Measurements from ENCODE around the gene TBC1D1.

The TBC1D1 gene

DNA sequence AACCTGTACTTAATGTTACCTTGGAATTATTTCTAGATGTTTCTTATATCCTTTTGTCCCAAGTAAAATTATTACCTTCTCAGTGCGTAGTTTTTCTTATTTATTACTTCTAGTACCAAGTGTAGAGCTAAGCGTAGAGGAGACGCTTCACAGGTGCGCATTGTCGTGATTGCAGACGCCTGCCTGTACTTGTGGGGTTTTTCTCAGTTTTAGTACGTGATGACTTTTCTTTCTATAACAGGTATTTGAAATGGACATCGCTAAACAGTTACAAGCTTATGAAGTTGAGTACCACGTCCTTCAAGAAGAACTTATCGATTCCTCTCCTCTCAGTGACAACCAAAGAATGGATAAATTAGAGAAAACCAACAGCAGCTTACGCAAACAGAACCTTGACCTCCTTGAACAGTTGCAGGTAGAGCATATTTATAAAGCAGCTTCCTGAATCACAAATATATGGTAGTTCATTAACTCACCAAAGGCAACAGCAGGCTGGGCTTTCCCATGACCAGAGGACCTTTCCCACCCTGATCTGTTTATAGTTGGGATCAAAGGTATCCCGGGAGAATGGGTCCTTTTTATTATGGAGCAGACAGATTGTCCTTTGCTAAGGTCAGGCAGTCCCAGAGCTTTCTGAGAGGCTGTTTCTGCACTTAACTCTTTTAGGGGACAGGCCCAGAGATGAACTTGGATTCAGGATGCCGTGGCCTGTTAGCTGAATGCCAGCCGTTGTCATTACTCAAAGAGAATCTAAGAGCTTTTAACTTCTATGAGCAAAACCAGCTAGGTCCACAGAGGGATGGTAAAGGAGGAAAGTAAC is 242.2 kb downstream of the TBC1D1 start:
- no peak for DNase-seq

DNA sequence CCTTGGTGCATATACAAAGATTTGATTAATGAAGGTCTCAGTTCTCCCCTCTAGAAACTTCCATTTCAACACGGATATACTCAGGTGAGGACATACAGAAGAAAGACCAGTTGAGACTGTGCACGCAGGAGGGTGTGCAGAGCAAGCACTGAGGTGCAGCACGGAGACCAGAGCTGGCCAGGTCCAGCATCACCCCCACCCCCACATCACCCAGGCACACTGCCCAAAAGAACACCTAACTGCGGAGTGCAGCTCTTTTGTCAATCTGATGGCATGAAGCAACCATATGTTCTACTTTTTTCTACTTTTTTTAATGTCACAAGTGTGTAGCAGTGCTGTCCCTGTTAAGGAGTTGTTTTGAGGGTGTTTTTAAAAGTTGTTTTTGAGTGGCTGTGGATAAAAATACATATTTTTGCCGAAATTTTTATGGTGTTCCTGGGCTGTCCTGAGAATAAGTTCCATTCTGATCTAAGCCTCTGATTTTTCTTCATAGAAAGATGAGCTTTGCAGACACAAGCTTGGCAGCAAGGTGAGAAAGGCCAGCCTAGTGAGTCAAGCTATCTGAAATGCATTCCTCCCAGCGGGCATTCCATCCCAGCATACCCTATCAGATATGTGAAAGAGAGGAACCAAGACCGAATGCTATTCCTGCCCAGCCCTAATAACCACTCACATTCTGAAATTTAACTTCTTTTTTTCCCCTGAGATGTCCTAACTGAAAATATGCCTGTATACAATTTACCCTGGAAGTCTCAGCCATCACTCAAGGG is 243.0 kb downstream of the TBC1D1 start:
- DNase-seq, result no peak

DNA sequence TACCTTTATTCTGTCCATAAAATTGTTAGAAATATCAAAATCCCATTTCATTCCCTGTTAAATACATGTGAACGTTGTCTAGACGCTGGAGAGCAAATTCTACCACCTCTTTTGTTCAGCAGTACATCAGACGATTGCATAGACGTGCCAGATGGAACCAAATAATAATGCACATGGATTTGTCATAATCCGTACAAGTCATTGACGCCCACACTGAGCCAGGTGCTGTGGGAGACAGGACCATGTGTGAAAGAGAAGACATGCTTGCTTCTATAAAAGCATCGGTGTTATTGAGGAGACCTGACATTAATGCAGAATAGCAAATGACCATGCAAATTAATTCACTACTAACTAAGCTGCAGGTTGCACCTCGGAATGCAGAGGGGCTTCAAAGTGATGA is 244.3 kb downstream of the TBC1D1 start:
- no peak for DNase-seq

DNA sequence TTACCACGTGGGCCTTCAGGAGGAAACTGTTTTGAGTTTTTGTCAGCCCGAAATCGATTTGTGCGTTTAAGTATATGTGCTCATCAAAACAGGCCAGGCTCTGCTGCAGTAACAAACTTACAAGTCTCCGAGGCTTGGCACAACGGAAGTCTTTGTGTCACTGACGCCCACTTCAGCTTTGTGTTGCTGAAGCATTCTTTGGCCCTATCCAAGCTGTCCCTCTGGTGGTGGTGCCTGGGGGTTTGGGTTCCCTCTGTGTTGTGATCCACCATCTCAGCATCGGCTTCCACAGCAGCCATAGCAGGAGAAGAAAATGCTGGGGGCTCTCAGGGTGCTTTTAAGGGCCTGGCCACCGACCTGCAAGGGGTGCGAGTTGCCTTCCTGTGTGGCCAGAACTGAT is 245.7 kb downstream of the TBC1D1 start:
- no peak for DNase-seq

DNA sequence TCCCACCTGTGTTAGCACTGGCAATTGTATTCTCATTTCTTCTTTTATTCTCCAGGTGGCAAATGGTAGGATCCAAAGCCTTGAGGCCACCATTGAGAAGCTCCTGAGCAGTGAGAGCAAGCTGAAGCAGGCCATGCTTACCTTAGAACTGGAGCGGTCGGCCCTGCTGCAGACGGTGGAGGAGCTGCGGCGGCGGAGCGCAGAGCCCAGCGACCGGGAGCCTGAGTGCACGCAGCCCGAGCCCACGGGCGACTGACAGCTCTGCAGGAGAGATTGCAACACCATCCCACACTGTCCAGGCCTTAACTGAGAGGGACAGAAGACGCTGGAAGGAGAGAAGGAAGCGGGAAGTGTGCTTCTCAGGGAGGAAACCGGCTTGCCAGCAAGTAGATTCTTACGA is 246.2 kb downstream of the TBC1D1 start:
- no peak for DNase-seq

DNA sequence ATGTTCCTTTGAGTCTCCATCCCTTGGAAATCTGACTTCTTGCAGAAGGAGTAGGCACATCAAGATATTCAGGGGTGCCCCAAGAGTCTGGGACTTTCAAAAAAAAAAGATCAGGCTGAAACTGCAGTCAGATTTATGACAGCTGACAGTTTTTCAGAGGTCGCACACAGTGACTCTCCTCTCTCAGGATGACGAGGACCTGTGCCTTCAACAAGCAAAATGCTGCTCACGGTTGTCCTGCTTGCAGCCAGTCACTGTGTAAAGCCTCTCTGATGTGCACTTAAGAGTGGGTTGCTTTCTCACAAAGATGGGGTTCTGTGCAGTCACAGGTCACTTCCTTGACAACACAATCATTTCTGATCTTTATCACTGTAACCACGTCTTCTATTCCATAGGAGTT is 247.5 kb downstream of the TBC1D1 start:
- no peak for DNase-seq

DNA sequence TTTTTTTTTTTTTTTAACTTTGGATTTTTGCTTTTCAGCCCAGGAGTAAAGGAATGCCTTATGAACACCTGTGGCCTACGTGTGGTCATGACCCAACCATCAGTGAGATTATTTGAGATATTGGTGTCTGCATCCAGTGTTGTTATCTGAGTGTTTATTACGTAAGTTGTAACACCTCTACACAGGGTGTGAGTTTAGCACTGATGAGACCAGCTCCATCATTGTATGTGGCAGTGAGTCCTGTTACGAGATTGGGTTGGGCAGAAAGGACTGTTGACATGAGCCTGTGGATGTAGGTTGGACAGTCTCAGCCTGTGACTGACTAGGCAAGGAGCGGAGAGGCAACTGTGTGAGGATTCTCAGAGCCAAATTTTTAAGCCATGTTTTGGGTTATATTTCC is 248.3 kb downstream of the TBC1D1 start:
- DNase-seq, result no peak

DNA sequence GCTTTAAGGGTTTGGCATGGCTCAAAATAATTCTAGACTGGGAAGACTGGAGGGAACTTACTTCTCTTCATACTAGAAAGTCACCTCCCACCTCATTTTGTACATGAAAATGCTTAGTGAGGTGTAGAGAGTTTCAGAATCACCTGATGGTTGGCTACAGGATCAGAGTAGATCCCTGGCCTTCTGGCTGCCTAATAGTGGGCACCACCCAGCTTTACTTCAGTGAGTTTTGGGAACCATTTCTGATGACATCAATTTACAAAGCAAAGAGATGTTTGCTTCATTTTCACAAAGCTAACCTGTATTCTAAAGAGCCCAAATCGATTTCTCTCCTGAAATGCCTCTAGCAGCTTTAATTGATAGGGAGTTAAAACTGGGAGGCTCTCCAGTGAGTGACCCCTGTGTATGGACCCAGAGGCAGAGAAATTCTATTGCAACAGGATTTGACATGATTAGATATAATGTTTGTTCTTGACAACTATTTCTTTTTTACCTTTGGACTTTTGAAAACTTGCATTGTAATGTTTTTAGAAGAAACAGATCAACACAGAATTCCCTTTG is 249.8 kb downstream of the TBC1D1 start:
- DNase-seq, result no peak

DNA sequence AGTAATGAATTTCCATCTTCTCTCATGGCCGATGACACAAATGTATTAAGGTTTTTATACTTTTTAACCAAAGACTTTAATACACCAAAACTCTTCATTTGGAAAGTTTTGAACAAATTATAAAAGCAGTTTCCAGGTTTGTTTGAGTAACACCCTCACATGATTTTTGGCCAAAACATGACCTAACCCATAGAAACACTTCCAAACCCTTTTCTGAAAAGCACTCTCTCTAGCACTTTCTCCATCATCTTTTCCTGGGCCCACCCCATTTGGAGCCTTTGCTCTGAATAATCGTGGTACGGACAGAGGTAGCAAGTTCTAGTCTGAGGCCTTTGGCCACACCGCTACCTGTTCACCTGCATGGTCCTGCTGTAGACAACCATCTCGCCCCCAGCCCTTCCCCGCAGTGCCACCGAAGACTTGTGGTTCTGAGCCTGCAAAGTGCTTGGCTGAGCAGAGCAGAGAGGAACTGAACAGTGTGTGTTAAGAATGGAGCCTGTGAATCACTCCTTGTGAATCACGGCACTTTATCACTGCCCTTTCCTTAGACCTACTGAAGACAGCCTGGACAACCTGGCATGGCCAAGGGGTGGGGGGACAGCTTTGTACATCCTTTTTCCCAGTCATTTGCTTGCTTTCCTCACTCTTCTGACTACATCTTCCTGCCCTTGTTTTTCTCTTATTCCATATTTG is 251.1 kb downstream of the TBC1D1 start:
- no peak for DNase-seq

DNA sequence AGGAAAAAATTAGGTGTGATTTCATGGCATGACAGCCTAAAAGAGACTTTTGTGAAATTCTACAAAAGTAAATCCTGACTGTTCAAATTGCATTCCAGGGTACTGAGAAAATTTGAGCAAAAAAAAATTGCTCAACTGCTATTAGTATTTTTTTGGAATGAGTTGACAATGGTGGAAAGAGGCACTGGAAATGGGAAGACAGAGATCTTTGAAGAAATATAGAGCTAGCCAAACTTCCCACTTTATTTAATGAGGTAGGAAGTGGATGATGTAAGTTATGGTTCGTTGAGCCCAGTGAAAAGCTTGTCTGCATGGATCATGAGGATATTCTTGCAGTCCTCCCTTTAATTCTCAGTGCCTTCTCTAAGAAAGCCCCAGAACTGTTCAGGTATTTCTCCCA is 253.1 kb downstream of the TBC1D1 start:
- DNase-seq, result no peak

DNA sequence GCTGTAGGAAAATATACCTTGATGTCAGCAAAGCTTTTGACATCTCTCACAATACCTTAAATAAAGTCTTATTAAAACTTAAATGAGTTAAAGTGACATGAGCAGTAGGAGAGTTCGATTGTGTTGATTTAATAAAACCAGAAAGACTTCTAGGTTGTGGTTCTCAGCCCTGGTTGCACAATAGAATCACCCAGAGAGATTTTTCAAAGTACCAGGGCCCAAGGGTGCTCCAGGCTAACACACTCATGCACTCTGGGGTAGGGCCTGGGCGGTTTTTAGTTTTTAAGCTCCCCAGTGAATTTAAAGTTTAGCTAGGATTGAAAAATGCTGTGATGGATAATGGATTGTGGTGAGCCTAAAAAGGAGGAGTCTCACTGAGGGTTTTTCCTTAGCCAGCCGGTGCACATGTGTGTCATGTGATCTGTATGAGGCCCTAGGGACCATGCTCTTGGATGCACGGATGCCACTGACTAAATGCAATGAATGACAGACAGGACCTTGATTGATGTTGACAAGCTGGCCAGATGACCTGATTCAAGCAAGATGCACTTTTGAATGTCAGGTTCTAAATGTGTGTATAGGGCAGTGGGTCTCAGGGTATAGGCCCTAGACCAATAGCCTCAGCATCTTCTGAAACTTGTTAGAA is 254.3 kb downstream of the TBC1D1 start:
- no peak for DNase-seq

DNA sequence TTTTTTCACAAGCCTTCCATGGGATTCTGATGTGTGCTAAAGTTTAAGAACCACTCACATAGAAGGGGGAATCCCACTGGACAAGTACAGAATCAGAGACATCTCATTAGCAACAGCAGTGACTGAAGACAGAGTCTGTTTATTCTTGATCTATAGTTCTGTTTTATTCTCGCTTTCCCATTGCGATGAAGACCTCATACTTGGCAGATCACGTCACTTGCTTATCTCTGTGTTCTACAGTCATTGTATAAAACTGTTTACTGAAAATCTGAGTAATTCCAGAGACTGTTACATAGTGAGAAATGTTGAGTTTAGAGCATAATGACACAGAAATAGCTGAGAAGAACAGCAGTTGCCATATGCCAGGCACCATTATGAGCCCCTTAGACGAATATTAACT is 254.9 kb downstream of the TBC1D1 start:
- no peak for DNase-seq

DNA sequence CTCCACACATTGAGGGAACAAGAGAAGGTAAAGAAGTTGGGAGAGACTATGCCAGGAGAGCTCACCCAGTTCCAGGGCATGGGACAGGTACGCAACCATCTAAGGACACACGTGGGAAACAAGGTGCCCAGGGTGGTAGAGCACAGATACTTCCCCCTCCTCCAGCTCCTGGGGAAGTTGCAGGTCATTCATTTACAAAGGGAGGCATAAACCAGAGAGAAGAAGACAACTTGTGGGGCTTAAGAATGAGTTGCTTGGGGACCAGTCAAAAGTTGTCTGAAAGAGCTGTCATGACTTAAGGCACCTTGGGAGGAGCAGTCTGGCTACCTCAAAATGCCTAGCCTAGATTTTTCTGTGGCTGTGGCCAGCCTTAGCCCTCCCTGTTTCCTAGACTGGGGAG is 255.5 kb downstream of the TBC1D1 start:
- no peak for DNase-seq

DNA sequence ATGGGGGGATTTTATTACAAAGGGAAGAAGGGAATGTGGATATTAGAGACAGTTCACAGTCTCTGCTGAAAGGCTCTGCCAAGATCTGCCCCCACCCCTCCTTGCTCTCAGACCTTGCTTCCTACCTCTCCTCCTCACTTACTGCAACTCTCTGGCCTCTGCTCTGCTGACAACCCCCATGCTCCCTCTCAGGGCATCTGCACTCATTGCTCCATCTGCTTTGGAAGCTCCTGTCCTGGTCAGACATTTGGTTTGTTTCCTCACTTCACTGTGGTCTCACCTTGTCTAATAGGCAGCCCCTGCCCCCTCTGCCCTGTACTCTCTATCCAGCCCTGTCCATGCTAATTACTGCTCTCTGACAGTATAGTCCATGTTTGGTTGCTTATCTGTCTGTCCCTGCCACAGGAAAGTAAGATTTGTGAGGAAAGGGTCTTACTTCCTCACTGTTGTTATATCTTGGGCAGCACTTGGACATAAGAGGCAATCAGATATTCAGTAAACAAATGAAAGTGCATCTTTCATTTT is 258.6 kb downstream of the TBC1D1 start:
- no peak for DNase-seq

DNA sequence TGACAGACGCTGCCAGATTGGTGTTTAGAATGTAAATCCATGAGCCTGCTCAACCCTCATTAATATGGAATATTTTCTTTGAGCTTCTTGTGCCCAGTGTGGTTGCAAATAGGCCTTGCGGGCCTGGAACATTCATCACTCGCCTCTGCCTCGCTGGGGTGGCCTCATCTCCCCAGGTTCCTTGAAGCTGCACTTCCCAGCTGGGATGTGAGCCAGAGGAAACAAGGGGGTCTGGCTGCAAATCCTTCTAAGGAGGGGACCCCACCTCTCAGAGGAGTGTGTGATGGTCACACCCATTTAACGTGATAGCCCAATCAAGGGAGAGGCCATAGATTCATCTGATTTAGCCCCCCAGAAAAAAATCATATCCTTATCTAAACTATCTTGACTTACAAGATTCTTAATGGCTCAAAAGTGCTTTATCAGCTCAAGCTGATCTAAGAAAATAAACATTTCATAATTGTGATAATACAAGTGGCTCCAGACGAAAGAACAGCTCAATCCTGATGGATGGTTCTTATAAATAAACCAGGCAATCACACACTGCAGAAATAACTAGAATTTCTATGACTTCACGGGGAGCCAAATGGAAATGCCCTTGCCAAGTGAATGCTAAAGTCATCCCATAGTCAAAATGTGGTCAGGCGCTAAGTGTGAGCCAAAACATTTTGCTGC is 259.2 kb downstream of the TBC1D1 start:
- DNase-seq, result no peak

DNA sequence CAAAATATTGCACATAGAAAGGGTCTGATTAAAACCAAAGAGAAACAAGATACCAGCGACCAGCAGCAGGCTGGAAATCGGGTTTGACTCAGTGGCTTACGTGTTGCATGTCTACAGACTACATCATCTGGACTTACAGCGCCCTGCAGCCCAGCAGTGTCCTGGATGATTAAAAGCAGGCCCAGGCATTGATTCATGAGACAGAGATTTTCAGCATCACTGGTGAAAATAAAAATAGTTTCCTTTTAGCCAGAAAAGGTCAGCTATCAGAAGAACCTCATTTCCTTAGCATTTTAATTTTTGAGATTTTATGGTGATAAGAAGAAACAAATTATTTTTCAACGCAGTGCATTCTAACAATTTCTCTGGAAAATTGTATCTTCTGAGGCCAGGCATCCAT is 259.9 kb downstream of the TBC1D1 start:
- no peak for DNase-seq

DNA sequence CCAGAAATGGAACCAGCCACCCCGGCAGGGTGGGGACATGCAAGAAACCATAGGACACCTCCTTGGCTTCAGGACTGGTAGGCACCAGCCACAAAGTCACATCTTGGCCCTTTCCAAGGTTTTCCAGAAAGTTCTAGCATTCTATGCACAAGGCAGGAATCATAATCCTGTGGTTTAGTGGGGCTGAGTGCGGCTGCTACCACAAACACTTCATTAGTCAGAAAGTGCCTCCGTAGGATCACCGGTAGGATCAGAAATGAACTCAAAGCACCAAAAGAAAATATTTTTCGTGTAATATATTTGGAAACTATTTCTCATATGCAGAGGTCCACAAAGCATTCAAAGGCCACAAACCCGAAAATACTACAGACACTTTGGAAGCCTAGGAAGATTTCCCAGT is 261.0 kb downstream of the TBC1D1 start:
- DNase-seq, result no peak

DNA sequence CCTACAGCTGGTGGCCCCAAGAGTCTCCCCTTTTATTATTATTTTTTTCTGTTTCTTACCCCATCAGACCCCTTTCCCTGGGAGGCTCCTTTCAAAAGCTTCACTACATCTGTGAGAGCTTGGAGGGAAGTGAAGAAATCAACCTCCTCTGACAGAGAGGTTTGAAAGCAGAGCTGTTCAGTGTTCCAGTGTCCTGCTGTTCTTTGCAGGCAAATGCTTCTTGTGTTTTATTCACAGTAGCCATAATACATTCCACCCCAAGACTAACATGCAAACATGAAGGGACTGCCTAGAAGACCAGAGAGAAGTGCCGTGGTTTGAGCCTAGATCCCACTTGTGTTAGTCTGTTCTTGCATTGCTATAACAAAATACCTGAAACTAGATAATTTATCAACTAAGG is 261.4 kb downstream of the TBC1D1 start:
- DNase-seq, result no peak

DNA sequence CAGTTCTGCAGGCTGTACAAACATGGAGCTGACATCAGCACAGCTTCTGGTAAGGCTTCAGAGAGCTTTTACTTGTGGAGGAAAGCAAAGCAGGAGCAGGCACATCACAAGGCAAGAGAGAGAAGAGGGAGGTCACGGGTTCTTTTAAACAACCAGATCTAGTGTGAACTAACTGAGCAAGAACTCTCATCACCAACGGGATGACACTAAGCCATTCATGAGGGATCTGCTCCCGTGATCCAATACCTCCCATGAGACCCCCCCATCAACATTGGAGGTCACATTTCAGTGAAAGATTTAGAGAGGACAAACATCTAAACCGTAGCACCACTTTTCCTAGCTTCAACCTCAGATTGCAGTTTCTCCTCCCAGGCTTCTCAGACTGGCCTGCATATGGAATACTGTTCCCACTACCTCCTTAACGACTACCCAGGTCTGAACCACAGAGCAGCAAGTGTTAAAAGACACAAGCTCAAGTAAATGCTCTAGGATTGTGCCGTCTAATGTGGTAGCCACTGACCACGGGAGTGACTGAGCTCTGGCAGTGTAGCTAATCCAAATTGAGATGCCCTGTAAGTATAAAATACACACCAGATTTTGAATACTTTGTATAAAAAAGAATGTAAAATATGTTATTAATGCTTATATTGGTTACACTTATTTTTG is 262.0 kb downstream of the TBC1D1 start:
- DNase-seq, result no peak

DNA sequence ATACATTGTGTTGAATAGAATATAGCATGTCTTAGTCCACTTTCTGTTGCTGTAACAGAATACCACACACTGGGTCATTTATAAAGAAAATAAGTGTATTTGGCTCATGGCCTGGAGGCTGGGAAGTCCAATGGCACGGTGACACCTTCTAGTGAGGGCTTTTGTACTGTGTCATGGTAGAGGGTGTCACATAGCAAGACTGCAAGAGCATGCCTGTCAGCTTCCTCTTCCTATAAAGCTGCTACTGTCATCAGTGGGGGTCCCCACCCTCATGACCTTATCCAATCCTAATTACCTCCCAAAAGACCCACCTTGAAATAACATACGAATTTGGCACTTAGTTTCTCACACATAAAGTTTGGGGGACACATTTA is 262.5 kb downstream of the TBC1D1 start:
- DNase-seq, result no peak

DNA sequence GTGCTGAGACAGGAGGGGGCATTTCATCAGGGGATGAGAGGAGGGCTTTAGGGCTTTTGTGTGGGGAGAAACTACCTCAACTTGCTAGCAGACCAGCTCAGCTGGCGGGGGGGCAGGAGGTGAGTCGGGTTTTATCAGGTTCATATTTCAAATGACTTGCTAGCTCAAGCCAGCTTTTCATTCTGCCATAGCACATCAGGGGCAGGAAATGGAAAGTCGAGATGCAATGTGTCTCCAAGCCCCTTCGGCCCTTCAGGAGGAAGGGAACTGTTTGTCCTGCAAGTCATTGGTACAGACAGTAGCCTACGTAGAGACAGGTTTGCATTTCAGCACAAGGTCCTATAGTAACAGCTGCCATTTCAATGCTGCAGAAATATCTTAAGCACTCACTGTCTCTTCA is 263.4 kb downstream of the TBC1D1 start:
- DNase-seq, result no peak
